GM21786 (cell line): Measurements from ENCODE around the gene COPS3.

ENCODE experiments used
- ATAC-seq: cut with Tn5 transposase; IDR thresholded peaks from one replicate; pipeline ENCODE4 v1.9.1; 2021; ENCODE audit not compliant: unreplicated experiment

The COPS3 gene

GRCh38 chr17:17280613-17281549 lies at the start of gene COPS3:
Gene COPS3, minus strand, starts transcription at chr17:17281246. Its CDS starts 60 bp downstream, at chr17:17281186.
- peak; percentile 94 for ATAC-seq

GRCh38 chr17:17328251-17328650 lies 47.2 kb upstream of the COPS3 start:
- no peak for ATAC-seq

- ATAC-seq = no peak
These were observed 45.3 kb upstream of the COPS3 start for GRCh38 chr17:17326275-17326875.

- no peak for ATAC-seq
These were observed 44.8 kb upstream of the COPS3 start for GRCh38 chr17:17325816-17326215.

- no peak for ATAC-seq
These were observed 44.2 kb upstream of the COPS3 start for GRCh38 chr17:17325228-17325627.

- no peak for ATAC-seq
These were observed 43.6 kb upstream of the COPS3 start for GRCh38 chr17:17324616-17325015.

GRCh38 chr17:17322516-17323510 lies 41.8 kb upstream of the COPS3 start:
- no peak for ATAC-seq

GRCh38 chr17:17321356-17322025 lies 40.4 kb upstream of the COPS3 start:
- ATAC-seq = no peak

GRCh38 chr17:17320911-17321220 lies 39.8 kb upstream of the COPS3 start:
- no peak for ATAC-seq

GRCh38 chr17:17320188-17320910 lies 39.3 kb upstream of the COPS3 start:
- no peak for ATAC-seq

- ATAC-seq = no peak
These were observed 34.2 kb upstream of the COPS3 start for GRCh38 chr17:17315142-17315821.

- no peak for ATAC-seq
These were observed 33.5 kb upstream of the COPS3 start for GRCh38 chr17:17314501-17315071.

- no peak for ATAC-seq
These were observed 32.4 kb upstream of the COPS3 start for GRCh38 chr17:17313350-17313991.

GRCh38 chr17:17309356-17309755 lies 28.3 kb upstream of the COPS3 start:
- ATAC-seq = no peak

GRCh38 chr17:17305281-17305801 lies 24.3 kb upstream of the COPS3 start:
- ATAC-seq = peak; percentile 74

- no peak for ATAC-seq
These were observed 23.5 kb upstream of the COPS3 start for GRCh38 chr17:17304521-17304985.

- no peak for ATAC-seq
These were observed 22.9 kb upstream of the COPS3 start for GRCh38 chr17:17303847-17304490.
